Tibial nerve (tissue), 3 donors: ENCODE measurements around the gene CFAP46.

Experiments used
- CTCF ChIP-seq, 5 experiments: fragments of 200-600 bp in 3 of 5; fragments of 450-650 bp in 2 of 5; sonication (generic) in 3 of 5; IDR thresholded peaks; one replicate each; pipeline ENCODE4 v1.5.1; 2016 to 2019; ENCODE audit warnings: antibody characterized with exemption in 5 of 5, mild to moderate bottlenecking in 3 of 5, moderate library complexity in 2 of 5
- POLR2A ChIP-seq, 2 donors: fragments of 450-650 bp; IDR thresholded peaks; one replicate each; pipeline ENCODE4 v1.6.1; 2017; ENCODE audit warnings: antibody characterized with exemption in 2 of 2, mild to moderate bottlenecking in 2 of 2, moderate library complexity in 2 of 2

GRCh38 chr10:132765435-132765834, 176.9 kb downstream of the CFAP46 start:
- TF ChIP-seq CTCF (IDR thresholded peaks at IDR 0.05) = no peak
- TF ChIP-seq POLR2A (IDR thresholded peaks at IDR 0.05) = no peak
